AG09319 (cell line): ENCODE measurements around the gene NACC1.

Source experiments
- DNase-seq: peaks from one replicate; pipeline ENCODE4 v3.0.0-alpha.2; 2010; ENCODE audit warnings: low read depth; ENCODE audit errors: extremely low read depth
- TF ChIP-seq, protein P1 (sequence below): IDR thresholded peaks from 2 replicates; pipeline ENCODE4 v1.5.1; 2011; ENCODE audit warnings: low read depth, mild to moderate bottlenecking, inconsistent platforms, low read length, moderate library complexity

The NACC1 gene

DNA sequence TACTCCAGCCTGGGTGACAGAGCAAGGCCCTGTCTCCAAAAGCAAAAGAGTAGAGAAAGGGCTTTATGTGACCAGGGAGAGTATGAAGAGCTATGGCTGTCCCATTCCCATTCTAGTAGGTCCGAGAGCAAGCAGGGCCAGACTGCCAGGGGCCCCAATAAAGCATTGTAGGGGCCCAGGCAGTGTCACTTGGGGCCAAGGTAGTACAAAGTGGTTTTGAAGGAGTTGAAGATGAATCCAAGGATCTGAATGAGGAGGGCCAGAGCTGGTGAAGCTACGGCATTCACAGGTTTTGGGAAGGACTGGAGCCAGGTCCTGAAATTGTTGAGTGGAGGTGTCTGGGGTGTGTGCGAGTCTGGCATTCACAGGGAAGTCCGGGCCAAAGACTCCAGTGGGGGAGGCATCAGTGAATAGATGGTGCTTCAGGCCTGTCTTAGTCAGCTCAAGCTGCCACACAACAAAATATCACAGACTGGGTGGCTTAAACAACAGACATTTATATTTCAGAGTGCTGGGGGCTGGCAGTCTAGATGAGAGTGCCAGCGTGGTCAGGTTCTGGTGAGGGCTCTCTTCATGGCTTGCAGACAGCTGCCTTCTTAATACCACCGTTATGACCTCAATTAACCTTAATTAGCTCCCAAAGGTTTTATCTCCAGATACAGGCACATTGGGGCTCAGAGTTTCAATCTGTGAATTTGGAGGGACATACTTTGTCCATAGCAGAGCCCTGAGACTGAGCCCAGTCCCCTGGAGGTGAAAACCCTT is 9.9 kb downstream of the NACC1 start:
- no peak for DNase-seq
- TF ChIP-seq, protein P1, sequence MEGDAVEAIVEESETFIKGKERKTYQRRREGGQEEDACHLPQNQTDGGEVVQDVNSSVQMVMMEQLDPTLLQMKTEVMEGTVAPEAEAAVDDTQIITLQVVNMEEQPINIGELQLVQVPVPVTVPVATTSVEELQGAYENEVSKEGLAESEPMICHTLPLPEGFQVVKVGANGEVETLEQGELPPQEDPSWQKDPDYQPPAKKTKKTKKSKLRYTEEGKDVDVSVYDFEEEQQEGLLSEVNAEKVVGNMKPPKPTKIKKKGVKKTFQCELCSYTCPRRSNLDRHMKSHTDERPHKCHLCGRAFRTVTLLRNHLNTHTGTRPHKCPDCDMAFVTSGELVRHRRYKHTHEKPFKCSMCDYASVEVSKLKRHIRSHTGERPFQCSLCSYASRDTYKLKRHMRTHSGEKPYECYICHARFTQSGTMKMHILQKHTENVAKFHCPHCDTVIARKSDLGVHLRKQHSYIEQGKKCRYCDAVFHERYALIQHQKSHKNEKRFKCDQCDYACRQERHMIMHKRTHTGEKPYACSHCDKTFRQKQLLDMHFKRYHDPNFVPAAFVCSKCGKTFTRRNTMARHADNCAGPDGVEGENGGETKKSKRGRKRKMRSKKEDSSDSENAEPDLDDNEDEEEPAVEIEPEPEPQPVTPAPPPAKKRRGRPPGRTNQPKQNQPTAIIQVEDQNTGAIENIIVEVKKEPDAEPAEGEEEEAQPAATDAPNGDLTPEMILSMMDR: no peak

DNA sequence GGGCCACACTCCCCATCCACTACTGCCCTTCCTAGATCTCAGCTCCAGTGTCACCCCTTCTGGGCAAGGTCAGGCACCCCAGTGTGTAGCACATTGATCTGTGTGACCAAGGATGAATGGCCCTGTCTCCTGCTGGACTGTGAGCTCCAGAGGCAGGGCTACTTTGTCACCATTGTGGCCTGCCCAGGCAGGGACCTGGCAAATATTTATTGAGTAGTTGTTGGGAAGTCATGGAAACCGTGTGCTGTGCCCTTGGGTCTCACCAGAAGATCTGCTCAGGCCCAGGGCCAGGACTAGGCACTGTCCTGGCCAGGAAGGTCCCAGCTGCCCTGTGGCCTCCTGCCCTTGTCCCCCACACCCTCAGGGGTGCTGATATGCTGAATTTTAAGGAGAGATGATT is 10.5 kb downstream of the NACC1 start:
- TF ChIP-seq, protein P1: no peak
- no peak for DNase-seq

DNA sequence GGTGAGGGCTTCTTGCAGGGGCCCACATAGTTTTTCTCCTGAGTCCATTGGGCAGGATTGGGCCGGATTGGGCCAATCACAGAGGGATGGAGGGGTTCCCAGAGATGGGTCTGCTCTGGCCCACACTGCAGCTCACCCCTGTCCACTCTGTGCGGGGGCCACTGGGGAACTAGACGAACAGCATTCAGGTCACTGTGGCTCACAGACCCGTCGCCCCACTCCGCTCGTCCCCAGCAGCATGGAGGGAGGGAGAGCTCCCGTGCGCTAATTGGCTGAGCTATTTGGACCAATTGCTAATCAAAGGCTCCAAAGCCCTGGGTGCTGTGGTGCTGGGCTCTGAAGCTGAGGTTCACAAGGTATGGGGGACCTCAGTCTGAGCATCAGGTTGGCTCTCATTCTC is 11.3 kb downstream of the NACC1 start:
- no peak for DNase-seq
- TF ChIP-seq, protein P1: no peak

DNA sequence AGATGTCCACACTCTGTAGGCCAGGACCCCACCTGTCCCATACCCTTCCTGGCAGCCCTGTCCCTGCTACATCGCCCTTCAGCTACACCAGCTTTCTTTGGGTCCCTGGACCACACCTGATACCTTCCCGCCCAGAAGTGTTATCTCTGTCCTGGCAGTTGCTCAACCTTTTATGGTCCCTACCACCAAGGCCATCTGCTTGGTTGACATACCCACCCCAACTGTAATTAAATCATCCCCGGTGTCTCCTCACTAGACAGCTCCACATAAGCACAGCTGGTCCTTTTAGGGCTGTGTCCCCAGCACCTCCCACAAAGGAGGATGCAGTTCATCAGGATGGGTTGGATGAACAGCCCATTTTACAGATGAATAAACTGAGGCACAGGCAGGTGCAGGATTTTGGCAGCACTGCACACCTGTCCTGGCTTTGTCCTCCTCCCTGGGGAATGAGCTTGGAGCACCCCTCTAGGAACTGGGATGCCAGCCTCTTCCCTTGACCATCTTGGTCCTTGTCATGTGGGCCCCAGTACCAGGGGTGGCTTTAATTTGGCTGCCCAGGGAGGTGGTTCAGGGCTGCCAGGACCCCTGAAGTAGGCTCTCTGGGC is 12.9 kb downstream of the NACC1 start:
- DNase-seq: no peak
- TF ChIP-seq, protein P1: no peak

DNA sequence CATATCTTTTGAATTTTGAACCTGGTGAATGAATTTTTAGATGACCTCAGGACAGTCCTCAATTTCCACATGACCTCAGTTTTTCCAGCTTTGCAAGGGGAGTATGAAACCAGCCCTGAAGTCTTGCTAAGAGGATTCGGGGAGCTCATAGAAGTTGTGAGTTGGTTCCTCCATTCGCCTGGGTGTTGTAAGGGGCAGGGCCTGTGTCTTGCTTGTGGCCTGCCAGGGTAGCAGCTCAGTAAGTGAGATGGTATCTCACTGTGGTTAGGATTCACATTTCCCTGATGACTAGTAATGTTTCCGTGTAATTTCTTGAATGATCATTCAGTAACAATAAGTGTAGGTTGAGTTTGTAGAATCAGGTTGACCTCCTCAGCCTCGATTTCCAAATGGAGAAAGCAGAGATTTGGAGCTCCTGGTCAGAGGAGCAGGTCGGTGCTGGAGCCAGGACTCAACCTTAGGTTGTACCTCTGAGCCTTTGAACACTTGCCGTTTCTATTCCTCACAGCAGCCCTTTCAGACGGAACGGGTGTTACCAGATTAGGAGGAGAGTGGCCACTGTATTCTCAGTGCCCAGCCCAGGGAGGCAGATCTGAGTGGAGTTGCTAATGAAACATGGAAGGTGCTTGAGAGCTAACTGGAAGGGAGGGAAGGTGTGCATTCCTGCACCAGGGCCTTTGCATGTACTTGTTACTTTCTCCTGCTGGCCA is 14.6 kb downstream of the NACC1 start:
- DNase-seq: no peak
- TF ChIP-seq, protein P1: no peak

DNA sequence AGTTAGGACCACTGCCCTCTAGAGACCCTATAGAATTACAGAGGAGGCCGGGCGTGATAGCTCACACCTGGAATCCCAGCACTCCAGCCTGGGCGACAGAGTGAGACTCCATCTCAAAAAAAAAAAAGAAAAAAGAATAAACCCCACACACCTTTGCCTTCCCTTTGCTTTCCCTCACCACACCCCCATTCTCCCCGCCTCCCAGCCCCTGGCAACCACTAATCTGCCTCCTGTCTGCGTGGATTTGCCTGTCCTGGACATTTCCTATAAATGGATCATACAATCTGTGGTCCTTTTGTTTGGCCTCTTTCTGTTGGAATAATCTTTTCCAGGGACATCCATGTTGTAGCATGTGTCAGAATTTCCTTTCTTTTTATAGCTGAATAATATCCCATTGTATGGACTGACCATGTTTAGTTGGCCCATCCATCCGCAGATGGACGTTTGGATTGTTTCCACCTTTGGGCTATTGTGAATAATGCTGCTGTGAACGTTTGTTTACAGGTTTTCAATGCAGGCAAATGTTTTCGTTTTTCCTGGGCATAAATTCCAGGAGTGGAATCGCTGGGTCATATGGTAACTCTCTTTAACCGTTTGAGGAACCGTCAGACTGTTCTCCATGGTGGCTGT is 15.3 kb downstream of the NACC1 start:
- TF ChIP-seq, protein P1: no peak
- DNase-seq: no peak
